ENCODE measurements around the gene SCD5.

Gene SCD5

GRCh38 chr4:82614838-82615449, 183.7 kb downstream of the SCD5 start:
- DNase-seq (ENCODE audit: low spot score) = no peak
- H3K14ac ChIP-seq (ENCODE audit: low read length) = no peak overlapping the region
- no peak overlapping the region for H2AK5ac ChIP-seq (ENCODE audit: low read depth, low read length)
- no peak overlapping the region for H2AFZ ChIP-seq (ENCODE audit: low read length)
- no CpG with 5 or more reads among the region's 5 CpGs for WGBS, 2 donors (ENCODE audit: extremely low coverage in 2 of 2, insufficient read length in 2 of 2, insufficient replicate concordance in 1 of 2)
- no peak overlapping the region for H4K8ac ChIP-seq (ENCODE audit: low read depth, low read length)
- H2BK5ac ChIP-seq (ENCODE audit: low read length) = no peak overlapping the region
- no peak overlapping the region for H3K27ac ChIP-seq (replicated peaks; ENCODE audit: low read length)
- no peak overlapping the region for H4K91ac ChIP-seq (ENCODE audit: low read depth, low read length, poor library complexity)
- no peak overlapping the region for H3K18ac ChIP-seq (ENCODE audit: low read length)
- H2BK15ac ChIP-seq (ENCODE audit: low read length) = no peak overlapping the region
- H3K36me3 ChIP-seq (replicated peaks in 1 of 2; ENCODE audit: control insufficient read depth in 2 of 2, insufficient read depth in 2 of 2, low read length in 2 of 2) = no peaks in the 10 kb centered on the region
- no peak overlapping the region for H3K23ac ChIP-seq (ENCODE audit: low read depth, low read length, poor library complexity)
- no peak overlapping the region for H3K9ac ChIP-seq (ENCODE audit: low read depth, low read length, poor library complexity)
- no peak overlapping the region for H3K4me2 ChIP-seq (ENCODE audit: insufficient read depth, low read length, poor library complexity, severe bottlenecking)
- H3K27me3 ChIP-seq (ENCODE audit: control insufficient read depth in 3 of 3, insufficient read depth in 3 of 3, low read depth in 1 of 3, low read length in 3 of 3) = peaks cover 0 to 6% (median 2%) of the 10 kb centered on the region in 3 experiments
- H3K79me1 ChIP-seq (ENCODE audit: low read depth, low read length) = no peaks in the 10 kb centered on the region
- H2BK120ac ChIP-seq (ENCODE audit: low read depth, low read length) = no peak overlapping the region
- no peak overlapping the region for H3K4me3 ChIP-seq (ENCODE audit: low read length in 2 of 2)
- H3K9me3 ChIP-seq (replicated peaks in 1 of 2; ENCODE audit: control insufficient read depth in 2 of 2, insufficient read depth in 1 of 2, low read depth in 1 of 2, low read length in 2 of 2) = no peaks in the 10 kb centered on the region
- H3K4ac ChIP-seq (ENCODE audit: low read length) = no peak overlapping the region
- peaks cover 10 to 12% of the 10 kb centered on the region in 2 donors for H3K4me1 ChIP-seq (ENCODE audit: control insufficient read depth in 2 of 2, insufficient read depth in 1 of 2, low read depth in 1 of 2, low read length in 2 of 2)
- no peak overlapping the region for H2BK12ac ChIP-seq (ENCODE audit: low read length)

GRCh38 chr4:82613121-82613520, 185.5 kb downstream of the SCD5 start:
- Histone ChIP-seq H2BK120ac (ENCODE audit: low read depth, low read length) (no peak overlapping the region), H3K4me2 (ENCODE audit: insufficient read depth, low read length, poor library complexity, severe bottlenecking) (no peak overlapping the region), H2AFZ (ENCODE audit: low read length) (no peak overlapping the region), H4K8ac (ENCODE audit: low read depth, low read length) (no peak overlapping the region), H3K27me3 (ENCODE audit: control insufficient read depth in 3 of 3, insufficient read depth in 3 of 3, low read depth in 1 of 3, low read length in 3 of 3) (peaks cover 0 to 6% (median 2%) of the 10 kb centered on the region in 3 experiments), H2BK15ac (ENCODE audit: low read length) (no peak overlapping the region), H3K27ac (replicated peaks; ENCODE audit: low read length) (no peak overlapping the region), H4K91ac (ENCODE audit: low read depth, low read length, poor library complexity) (no peak overlapping the region), H3K4ac (ENCODE audit: low read length) (no peak overlapping the region), H3K79me1 (ENCODE audit: low read depth, low read length) (no peaks in the 10 kb centered on the region), H3K9me3 (replicated peaks in 1 of 2; ENCODE audit: control insufficient read depth in 2 of 2, insufficient read depth in 1 of 2, low read depth in 1 of 2, low read length in 2 of 2) (no peaks in the 10 kb centered on the region), H2AK5ac (ENCODE audit: low read depth, low read length) (no peak overlapping the region), H2BK12ac (ENCODE audit: low read length) (no peak overlapping the region), H3K36me3 (replicated peaks in 1 of 2; ENCODE audit: control insufficient read depth in 2 of 2, insufficient read depth in 2 of 2, low read length in 2 of 2) (no peaks in the 10 kb centered on the region), H3K4me1 (ENCODE audit: control insufficient read depth in 2 of 2, insufficient read depth in 1 of 2, low read depth in 1 of 2, low read length in 2 of 2) (peaks cover 2 to 12% of the 10 kb centered on the region in 2 donors), H2BK5ac (ENCODE audit: low read length) (no peak overlapping the region), H3K9ac (ENCODE audit: low read depth, low read length, poor library complexity) (no peak overlapping the region), H3K4me3 (ENCODE audit: low read length in 2 of 2) (no peak overlapping the region), H3K18ac (ENCODE audit: low read length) (no peak overlapping the region), H3K14ac (ENCODE audit: low read length) (no peak overlapping the region), H3K23ac (ENCODE audit: low read depth, low read length, poor library complexity) (no peak overlapping the region)
- no CpG with 5 or more reads among the region's 3 CpGs for WGBS, 2 donors (ENCODE audit: extremely low coverage in 2 of 2, insufficient read length in 2 of 2, insufficient replicate concordance in 1 of 2)
- DNase-seq (ENCODE audit: low spot score) = no peak

- WGBS, 2 donors (ENCODE audit: extremely low coverage in 2 of 2, insufficient read length in 2 of 2, insufficient replicate concordance in 1 of 2) = no CpG with 5 or more reads among the region's 5 CpGs
- Histone ChIP-seq H3K9ac (ENCODE audit: low read depth, low read length, poor library complexity) (no peak overlapping the region), H3K27ac (replicated peaks; ENCODE audit: low read length) (no peak overlapping the region), H2BK12ac (ENCODE audit: low read length) (no peak overlapping the region), H2AFZ (ENCODE audit: low read length) (no peak overlapping the region), H3K4me1 (ENCODE audit: control insufficient read depth in 2 of 2, insufficient read depth in 1 of 2, low read depth in 1 of 2, low read length in 2 of 2) (peaks cover 2 to 12% of the 10 kb centered on the region in 2 donors), H4K91ac (ENCODE audit: low read depth, low read length, poor library complexity) (no peak overlapping the region), H3K18ac (ENCODE audit: low read length) (no peak overlapping the region), H2BK15ac (ENCODE audit: low read length) (no peak overlapping the region), H2BK120ac (ENCODE audit: low read depth, low read length) (no peak overlapping the region), H3K4me3 (ENCODE audit: low read length in 2 of 2) (no peak overlapping the region), H4K8ac (ENCODE audit: low read depth, low read length) (no peak overlapping the region), H3K9me3 (replicated peaks in 1 of 2; ENCODE audit: control insufficient read depth in 2 of 2, insufficient read depth in 1 of 2, low read depth in 1 of 2, low read length in 2 of 2) (no peaks in the 10 kb centered on the region), H3K4ac (ENCODE audit: low read length) (no peak overlapping the region), H3K4me2 (ENCODE audit: insufficient read depth, low read length, poor library complexity, severe bottlenecking) (no peak overlapping the region), H3K79me1 (ENCODE audit: low read depth, low read length) (no peaks in the 10 kb centered on the region), H3K36me3 (replicated peaks in 1 of 2; ENCODE audit: control insufficient read depth in 2 of 2, insufficient read depth in 2 of 2, low read length in 2 of 2) (no peaks in the 10 kb centered on the region), H3K27me3 (ENCODE audit: control insufficient read depth in 3 of 3, insufficient read depth in 3 of 3, low read depth in 1 of 3, low read length in 3 of 3) (peaks cover 0 to 6% (median 2%) of the 10 kb centered on the region in 3 experiments), H2BK5ac (ENCODE audit: low read length) (no peak overlapping the region), H2AK5ac (ENCODE audit: low read depth, low read length) (no peak overlapping the region), H3K23ac (ENCODE audit: low read depth, low read length, poor library complexity) (no peak overlapping the region), H3K14ac (ENCODE audit: low read length) (no peak overlapping the region)
- DNase-seq (ENCODE audit: low spot score) = no peak
Observed at GRCh38 chr4:82611982-82612381, 186.6 kb downstream of the SCD5 start.

GRCh38 chr4:82611527-82611926, 187.1 kb downstream of the SCD5 start:
- no peak overlapping the region for H3K4me2 ChIP-seq (ENCODE audit: insufficient read depth, low read length, poor library complexity, severe bottlenecking)
- no peak overlapping the region for H3K4me3 ChIP-seq (ENCODE audit: low read length in 2 of 2)

More at GRCh38 chr4:82611527-82611926, 187.1 kb downstream of the SCD5 start:
- H3K27me3 ChIP-seq (ENCODE audit: control insufficient read depth in 3 of 3, insufficient read depth in 3 of 3, low read depth in 1 of 3, low read length in 3 of 3) = peaks cover 0 to 5% (median 2%) of the 10 kb centered on the region in 3 experiments
- H3K4me1 ChIP-seq (ENCODE audit: control insufficient read depth in 2 of 2, insufficient read depth in 1 of 2, low read depth in 1 of 2, low read length in 2 of 2) = peaks cover 2 to 12% of the 10 kb centered on the region in 2 donors
- no peak overlapping the region for H2BK15ac ChIP-seq (ENCODE audit: low read length)
- no peak overlapping the region for H4K91ac ChIP-seq (ENCODE audit: low read depth, low read length, poor library complexity)
- H2AFZ ChIP-seq (ENCODE audit: low read length) = no peak overlapping the region
- H2BK120ac ChIP-seq (ENCODE audit: low read depth, low read length) = no peak overlapping the region
- no peak overlapping the region for H3K9ac ChIP-seq (ENCODE audit: low read depth, low read length, poor library complexity)
- H3K27ac ChIP-seq (replicated peaks; ENCODE audit: low read length) = no peak overlapping the region
- no peaks in the 10 kb centered on the region for H3K79me1 ChIP-seq (ENCODE audit: low read depth, low read length)
- no peak overlapping the region for H2BK12ac ChIP-seq (ENCODE audit: low read length)
- H2AK5ac ChIP-seq (ENCODE audit: low read depth, low read length) = no peak overlapping the region
- no peaks in the 10 kb centered on the region for H3K9me3 ChIP-seq (replicated peaks in 1 of 2; ENCODE audit: control insufficient read depth in 2 of 2, insufficient read depth in 1 of 2, low read depth in 1 of 2, low read length in 2 of 2)
- no CpG with 5 or more reads among the region's 4 CpGs for WGBS, 2 donors (ENCODE audit: extremely low coverage in 2 of 2, insufficient read length in 2 of 2, insufficient replicate concordance in 1 of 2)
- no peak overlapping the region for H4K8ac ChIP-seq (ENCODE audit: low read depth, low read length)
- H3K14ac ChIP-seq (ENCODE audit: low read length) = no peak overlapping the region
- no peak for DNase-seq (ENCODE audit: low spot score)
- H3K36me3 ChIP-seq (replicated peaks in 1 of 2; ENCODE audit: control insufficient read depth in 2 of 2, insufficient read depth in 2 of 2, low read length in 2 of 2) = no peaks in the 10 kb centered on the region
- no peak overlapping the region for H2BK5ac ChIP-seq (ENCODE audit: low read length)
- H3K4ac ChIP-seq (ENCODE audit: low read length) = no peak overlapping the region
- no peak overlapping the region for H3K18ac ChIP-seq (ENCODE audit: low read length)
- no peak overlapping the region for H3K23ac ChIP-seq (ENCODE audit: low read depth, low read length, poor library complexity)

Data from neuronal stem cell (in vitro differentiated cells).